Measurements from ENCODE around the gene FAM168A.
"Not testable (repeated sequence)": the region's sequence is repeated elsewhere in the genome, so short reads cannot be mapped to it uniquely, and the experiment has no call there.

FAM168A gene

DNA sequence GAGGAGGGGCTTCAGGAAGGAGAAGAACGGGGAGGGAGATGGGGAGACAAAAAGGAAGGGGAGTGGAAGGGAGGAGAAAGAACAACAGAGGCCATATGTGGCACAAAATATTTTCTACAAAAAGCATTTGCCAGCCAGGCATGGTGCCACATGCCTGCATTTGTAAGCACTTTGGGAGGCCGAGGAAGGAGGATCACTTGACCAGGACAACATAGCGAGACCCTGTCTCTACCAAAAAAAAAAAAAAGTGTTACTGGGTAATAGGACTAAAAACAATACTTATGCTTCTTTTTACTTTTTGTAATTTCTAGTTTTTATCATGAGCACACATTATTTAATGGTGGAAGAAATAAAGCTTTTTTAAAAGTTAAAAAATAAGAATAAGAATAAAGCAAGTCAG is 5.3 kb downstream of the FAM168A start:
- no peak for DNase-seq (ENCODE audit: low spot score)

GRCh38 chr11:73591743-73592142 is 6.2 kb downstream of the FAM168A start:
- no peak for DNase-seq (ENCODE audit: low spot score)

GRCh38 chr11:73590991-73591390 is 6.9 kb downstream of the FAM168A start:
- no peak for DNase-seq (ENCODE audit: low spot score)

GRCh38 chr11:73586791-73587190 is 11.1 kb downstream of the FAM168A start:
- DNase-seq (ENCODE audit: low spot score): no peak

GRCh38 chr11:73585834-73586575 is 11.9 kb downstream of the FAM168A start:
- DNase-seq (ENCODE audit: low spot score): no peak

DNA sequence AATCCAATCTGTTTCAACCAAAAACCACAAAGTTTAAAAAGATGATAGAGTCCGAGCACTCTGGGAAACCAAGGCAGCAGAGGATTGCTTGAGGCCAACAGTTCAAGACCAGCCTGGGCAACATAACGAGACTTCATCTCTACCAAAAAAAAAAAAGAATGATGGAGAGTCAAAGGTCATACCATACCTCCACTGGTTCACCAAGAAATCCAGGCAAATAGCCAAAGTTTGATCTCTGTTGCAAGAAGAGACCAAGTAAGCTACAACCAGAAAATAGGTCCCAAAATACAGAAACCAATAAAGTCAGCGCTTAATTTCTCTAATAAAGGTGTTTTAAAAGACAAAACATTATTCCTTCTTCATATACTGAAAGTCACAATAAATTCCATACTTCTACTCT is 13.1 kb downstream of the FAM168A start:
- DNase-seq (ENCODE audit: low spot score): no peak

GRCh38 chr11:73582653-73583052 is 15.3 kb downstream of the FAM168A start:
- DNase-seq (ENCODE audit: low spot score): no peak

DNA sequence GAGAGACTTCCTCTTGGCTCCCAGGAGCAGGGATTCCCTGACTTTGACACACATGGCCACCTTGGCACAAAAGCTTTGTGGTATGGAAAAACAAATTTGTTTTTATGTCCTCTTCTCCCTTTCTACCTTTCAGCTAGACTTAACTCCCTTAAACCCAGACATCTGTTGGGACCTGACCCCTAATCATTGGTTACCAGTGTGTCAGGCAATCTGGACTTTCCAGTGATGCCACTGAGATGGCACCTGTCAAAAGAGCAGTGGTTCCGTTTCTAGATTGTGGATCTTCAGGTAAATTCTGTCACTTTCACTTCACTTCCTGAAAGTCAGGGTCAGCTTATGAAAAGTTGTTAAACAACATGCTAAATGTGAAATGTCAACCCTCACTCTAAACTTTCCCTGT is 17.2 kb downstream of the FAM168A start:
- not testable (repeated sequence) for DNase-seq (ENCODE audit: low spot score)

- no peak for DNase-seq (ENCODE audit: low spot score)
Observed at GRCh38 chr11:73579641-73580434, 18.1 kb downstream of the FAM168A start.

- no peak for DNase-seq (ENCODE audit: low spot score)
Observed at GRCh38 chr11:73578592-73579185, 19.2 kb downstream of the FAM168A start.

DNA sequence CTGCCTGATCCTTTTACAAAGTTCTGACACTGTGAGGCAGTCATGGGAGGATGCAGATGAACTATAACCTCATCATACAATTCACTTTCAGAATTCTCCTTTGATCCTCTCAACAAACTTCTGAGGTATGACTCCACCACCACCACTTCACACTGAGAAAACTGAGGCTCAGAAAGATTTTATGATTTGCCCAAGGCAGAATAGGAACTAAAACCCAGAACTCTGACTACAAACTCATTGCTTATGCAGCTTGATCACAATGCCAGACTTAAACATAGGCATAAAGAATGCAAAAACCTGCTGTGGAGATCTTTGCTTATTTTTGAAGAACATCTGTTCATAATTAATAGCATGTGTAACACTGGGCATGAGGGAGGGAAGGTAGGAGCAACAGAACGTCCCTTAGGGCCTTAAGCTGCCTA is 20.4 kb downstream of the FAM168A start:
- DNase-seq (ENCODE audit: low spot score): no peak

- DNase-seq (ENCODE audit: low spot score): no peak
Observed at GRCh38 chr11:73576185-73576614, 21.7 kb downstream of the FAM168A start.

DNA sequence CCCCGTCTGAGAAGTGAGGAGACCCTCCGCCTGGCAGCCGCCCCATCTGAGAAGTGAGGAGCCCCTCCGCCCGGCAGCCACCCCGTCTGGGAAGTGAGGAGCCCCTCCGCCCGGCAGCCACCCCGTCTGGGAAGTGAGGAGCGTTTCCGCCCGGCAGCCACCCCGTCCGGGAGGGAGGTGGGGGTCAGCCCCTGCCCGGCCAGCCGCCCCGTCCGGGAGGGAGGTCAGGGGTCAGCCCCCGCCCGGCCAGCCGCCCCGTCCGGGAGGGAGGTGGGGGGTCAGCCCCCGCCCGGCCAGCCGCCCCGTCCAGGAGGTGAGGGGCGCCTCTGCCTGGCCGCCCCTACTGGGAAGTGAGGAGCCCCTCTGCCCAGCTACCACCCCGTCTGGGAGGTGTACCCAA is 25.9 kb downstream of the FAM168A start:
- not testable (repeated sequence) for DNase-seq (ENCODE audit: low spot score)

- no peak for DNase-seq (ENCODE audit: low spot score)
Observed at GRCh38 chr11:73570415-73571114, 27.3 kb downstream of the FAM168A start.

DNA sequence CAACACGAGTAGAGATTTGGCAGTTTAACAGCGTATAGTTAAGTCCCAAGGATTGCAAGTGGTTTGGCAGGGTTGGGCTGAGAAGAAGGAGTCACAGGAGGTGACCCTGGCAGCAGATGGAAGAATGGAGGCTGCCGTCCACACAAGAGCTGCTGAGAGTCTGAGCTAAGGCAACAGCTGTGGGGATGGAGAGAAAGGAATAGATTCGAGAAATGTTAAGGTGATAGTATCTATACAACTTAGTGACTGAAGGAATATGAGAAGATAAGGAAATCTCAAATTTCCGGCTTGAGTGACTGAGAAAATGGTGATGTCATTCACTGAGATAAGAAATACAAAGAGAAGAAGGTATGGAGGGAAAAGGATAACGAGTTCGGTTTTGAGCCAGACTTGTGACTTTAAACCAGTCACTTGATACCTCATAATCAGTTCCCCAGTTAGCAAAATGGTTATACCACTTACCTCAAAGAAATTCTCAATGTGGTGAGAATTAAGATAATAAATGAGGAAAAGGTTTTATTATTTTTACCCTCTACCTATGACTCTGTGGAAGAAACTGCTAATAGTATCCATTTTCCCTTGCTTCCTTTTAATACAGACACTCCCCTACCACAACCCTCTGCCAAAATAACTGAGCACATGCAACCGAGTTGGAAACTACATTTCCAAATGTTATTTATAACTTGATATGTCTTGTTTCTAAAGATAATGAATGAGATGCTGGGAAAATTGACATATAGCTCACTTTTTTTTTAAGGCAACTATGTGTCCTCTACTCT is 30.7 kb downstream of the FAM168A start:
- DNase-seq (ENCODE audit: low spot score): no peak

DNA sequence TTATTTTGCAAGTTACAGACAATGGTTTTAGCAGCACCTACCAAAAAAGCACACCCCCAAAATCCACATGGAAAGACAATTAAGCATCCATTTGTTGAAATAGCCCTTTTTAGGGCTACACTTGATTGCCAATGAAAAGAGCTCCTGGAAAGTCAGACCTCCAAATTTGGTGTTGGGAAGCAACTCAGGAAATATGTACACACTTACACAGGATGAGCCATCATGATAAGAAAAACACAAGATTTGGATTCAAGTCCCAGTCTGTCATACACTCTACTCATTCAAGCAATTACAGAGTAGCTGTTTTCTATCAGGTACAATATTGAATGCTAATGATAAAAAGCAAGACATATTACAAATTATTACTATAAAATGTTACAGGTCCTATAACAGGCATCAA is 31.5 kb downstream of the FAM168A start:
- no peak for DNase-seq (ENCODE audit: low spot score)

- no peak for DNase-seq (ENCODE audit: low spot score)
Observed at GRCh38 chr11:73565804-73566203, 32.1 kb downstream of the FAM168A start.

- no peak for DNase-seq (ENCODE audit: low spot score)
Observed at GRCh38 chr11:73564903-73565302, 33.0 kb downstream of the FAM168A start.

DNA sequence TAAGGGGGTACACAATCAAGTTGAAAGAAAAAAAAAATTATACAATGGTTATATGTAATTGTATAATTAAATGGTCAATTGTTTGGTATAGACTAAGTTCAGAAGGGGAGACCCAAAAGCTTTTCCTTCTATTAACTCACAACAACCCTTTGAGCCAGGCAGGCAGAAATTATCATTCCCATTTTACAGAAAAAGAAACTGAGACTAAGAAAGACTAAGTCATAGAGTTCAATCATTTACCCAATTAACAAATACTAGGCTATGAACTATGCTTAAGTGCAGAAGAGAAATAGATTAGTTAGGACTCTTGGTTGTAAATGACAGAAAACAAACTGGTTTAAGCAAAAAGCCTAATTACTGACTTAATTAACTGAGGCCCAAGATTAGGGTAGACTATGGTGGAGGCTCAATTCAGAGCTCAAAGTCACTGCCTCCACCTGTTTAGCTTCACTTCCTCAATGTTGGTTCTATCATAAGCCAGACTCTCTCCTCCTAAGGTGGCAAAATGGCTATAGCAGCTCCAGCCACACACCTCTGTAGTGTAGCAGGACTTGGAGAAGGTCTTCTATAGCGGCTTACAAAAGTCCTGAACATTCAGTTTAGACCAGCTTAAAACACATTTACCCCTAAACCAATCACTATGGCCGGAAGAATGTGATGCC is 34.2 kb downstream of the FAM168A start:
- no peak for DNase-seq (ENCODE audit: low spot score)

DNA sequence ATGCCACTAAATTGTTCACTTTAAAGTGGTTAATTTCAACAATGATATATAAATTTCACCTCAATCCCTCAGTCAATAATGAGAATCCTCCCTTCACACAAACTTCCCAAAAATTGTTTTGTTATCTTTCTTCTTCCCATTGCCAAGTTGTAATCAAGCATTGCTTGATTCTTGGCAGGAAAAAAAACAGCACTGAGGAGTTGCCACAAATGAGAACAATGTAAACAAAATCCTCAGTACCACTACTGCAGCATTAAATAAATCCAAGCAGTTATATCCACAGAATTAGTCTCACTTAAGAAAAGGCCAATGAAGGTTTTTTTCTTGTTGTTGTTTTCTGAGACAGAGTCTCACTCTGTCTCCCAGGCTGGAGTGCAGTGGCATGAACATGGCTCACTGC is 38.2 kb downstream of the FAM168A start:
- DNase-seq (ENCODE audit: low spot score): no peak

GRCh38 chr11:73556966-73557365 is 40.9 kb downstream of the FAM168A start:
- no peak for DNase-seq (ENCODE audit: low spot score)

All from left forelimb (tissue), 1 donor.